ENCODE measurements around the gene MYT1.

Gene MYT1

DNA sequence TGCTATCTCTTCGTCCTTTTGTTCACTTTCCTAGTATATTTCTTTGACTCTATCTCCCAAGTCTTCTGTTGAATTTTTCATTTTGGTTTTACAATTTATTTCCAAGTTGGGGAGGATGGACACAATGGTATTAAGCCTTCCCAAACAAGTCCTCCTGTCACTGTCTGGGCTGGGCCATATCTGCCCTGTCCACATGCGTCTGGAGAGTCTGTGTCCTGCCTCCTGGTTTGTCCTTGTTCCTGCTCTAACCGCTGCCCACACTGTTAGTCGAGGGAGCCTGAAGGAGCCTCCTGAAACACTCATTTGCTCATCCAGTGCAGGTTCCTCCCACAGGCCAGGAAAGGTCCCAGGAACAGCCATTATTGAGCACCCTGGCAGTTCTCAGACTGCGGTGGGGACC, 17.1 kb downstream of the MYT1 start:
- DNase-seq (ENCODE audit: low spot score) (no peak), ATAC-seq (ENCODE audit: low read depth) (no peak)
- H3K9me3 ChIP-seq (ENCODE audit: severe bottlenecking) = no peaks in the 10 kb centered on the region
- no peak for TF ChIP-seq CTCF (IDR thresholded peaks at IDR 0.05; ENCODE audit: poor library complexity, severe bottlenecking)
- H3K4me1 ChIP-seq (ENCODE audit: insufficient read depth, poor library complexity, severe bottlenecking) = no peaks in the 10 kb centered on the region
- H3K36me3 ChIP-seq (ENCODE audit: low read depth) = no peaks in the 10 kb centered on the region
- no peak overlapping the region for H3K4me3 ChIP-seq (ENCODE audit: severe bottlenecking)
- peaks cover 17% of the 10 kb centered on the region for H3K27me3 ChIP-seq (ENCODE audit: insufficient read depth, poor library complexity, severe bottlenecking)
- H3K27ac ChIP-seq (ENCODE audit: poor library complexity, severe bottlenecking) = no peak overlapping the region

- Histone ChIP-seq H3K27ac (ENCODE audit: poor library complexity, severe bottlenecking) (no peak overlapping the region), H3K4me1 (ENCODE audit: insufficient read depth, poor library complexity, severe bottlenecking) (no peaks in the 10 kb centered on the region), H3K36me3 (ENCODE audit: low read depth) (no peaks in the 10 kb centered on the region), H3K4me3 (ENCODE audit: severe bottlenecking) (no peak overlapping the region), H3K9me3 (ENCODE audit: severe bottlenecking) (no peaks in the 10 kb centered on the region), H3K27me3 (ENCODE audit: insufficient read depth, poor library complexity, severe bottlenecking) (peaks cover 9% of the 10 kb centered on the region)
- no peak for DNase-seq (ENCODE audit: low spot score)
- TF ChIP-seq CTCF (IDR thresholded peaks at IDR 0.05; ENCODE audit: poor library complexity, severe bottlenecking) = no peak
- ATAC-seq (ENCODE audit: low read depth) = peak; percentile 20; the same call in 1 of the 3 replicates
Observed at GRCh38 chr20:64182146-64182865, 18.1 kb downstream of the MYT1 start.

- ATAC-seq (ENCODE audit: low read depth) = no peak
- no peaks in the 10 kb centered on the region for H3K9me3 ChIP-seq (ENCODE audit: severe bottlenecking)
- no peaks in the 10 kb centered on the region for H3K4me1 ChIP-seq (ENCODE audit: insufficient read depth, poor library complexity, severe bottlenecking)
- no peak for TF ChIP-seq CTCF (IDR thresholded peaks at IDR 0.05; ENCODE audit: poor library complexity, severe bottlenecking)
- no peaks in the 10 kb centered on the region for H3K36me3 ChIP-seq (ENCODE audit: low read depth)
- H3K27me3 ChIP-seq (ENCODE audit: insufficient read depth, poor library complexity, severe bottlenecking) = peaks cover 9% of the 10 kb centered on the region
- H3K27ac ChIP-seq (ENCODE audit: poor library complexity, severe bottlenecking) = no peak overlapping the region
- DNase-seq (ENCODE audit: low spot score) = no peak
- H3K4me3 ChIP-seq (ENCODE audit: severe bottlenecking) = no peak overlapping the region
Observed at GRCh38 chr20:64183313-64183712, 19.1 kb downstream of the MYT1 start.

DNA sequence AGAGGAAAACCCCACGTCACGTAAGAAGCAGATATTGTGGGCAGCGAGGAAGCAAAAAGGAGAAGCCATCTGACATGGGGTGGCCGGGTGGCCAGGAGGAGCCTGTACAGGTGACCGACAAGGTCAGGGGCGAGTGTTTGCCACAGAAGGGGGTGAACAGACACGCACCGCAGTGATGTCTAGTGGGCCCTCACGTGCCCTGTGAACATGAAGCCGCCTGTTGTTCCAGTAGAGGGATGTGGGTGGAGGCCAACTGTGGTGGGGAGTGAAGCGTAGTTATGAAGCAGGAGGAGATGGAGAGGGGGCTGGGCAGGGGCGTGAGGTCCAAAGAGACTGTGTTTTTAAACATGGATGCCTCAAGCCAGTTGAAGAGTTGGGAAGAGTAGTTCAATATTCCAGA, 20.5 kb downstream of the MYT1 start:
- ATAC-seq (ENCODE audit: low read depth) = no peak
- no peak for TF ChIP-seq CTCF (IDR thresholded peaks at IDR 0.05; ENCODE audit: poor library complexity, severe bottlenecking)
- Histone ChIP-seq H3K4me3 (ENCODE audit: severe bottlenecking) (no peak overlapping the region), H3K36me3 (ENCODE audit: low read depth) (no peaks in the 10 kb centered on the region), H3K4me1 (ENCODE audit: insufficient read depth, poor library complexity, severe bottlenecking) (peaks cover 6% of the 10 kb centered on the region), H3K9me3 (ENCODE audit: severe bottlenecking) (no peaks in the 10 kb centered on the region), H3K27ac (ENCODE audit: poor library complexity, severe bottlenecking) (no peak overlapping the region), H3K27me3 (ENCODE audit: insufficient read depth, poor library complexity, severe bottlenecking) (peaks cover 9% of the 10 kb centered on the region)
- DNase-seq (ENCODE audit: low spot score) = no peak

DNA sequence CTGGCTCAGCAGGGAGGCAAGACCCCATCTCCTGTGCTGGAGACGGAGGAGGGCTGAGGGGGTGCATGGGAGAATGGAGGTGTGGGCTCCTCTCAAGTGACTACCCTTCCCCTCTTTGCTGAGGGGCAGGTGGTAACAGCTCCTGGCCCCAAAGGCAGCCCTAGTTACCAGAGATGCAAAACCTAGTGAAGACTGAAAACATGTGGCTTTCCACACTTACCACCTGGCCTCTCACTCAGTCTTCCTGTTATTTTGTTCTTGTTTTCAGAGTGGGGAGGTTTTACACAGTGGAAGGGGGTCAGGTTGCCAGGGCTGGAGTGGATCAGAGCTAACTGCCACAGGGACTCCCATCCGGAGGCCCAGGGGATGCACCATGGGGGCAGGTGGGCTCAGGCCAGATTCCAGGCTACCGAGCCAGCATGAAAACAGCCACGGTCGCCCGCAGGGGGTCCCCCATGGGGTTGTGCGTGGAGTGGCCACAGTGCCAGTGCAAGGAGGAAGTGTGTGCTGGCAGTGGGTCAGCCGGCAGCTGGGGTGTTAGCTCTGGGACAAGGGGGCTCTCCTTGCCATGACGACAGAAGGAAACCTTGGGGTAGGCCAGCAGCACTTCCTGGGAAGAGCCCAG, 21.1 kb downstream of the MYT1 start:
- H3K9me3 ChIP-seq (ENCODE audit: severe bottlenecking) = no peaks in the 10 kb centered on the region
- peaks cover 6% of the 10 kb centered on the region for H3K4me1 ChIP-seq (ENCODE audit: insufficient read depth, poor library complexity, severe bottlenecking)
- H3K4me3 ChIP-seq (ENCODE audit: severe bottlenecking) = no peak overlapping the region
- no peak for TF ChIP-seq CTCF (IDR thresholded peaks at IDR 0.05; ENCODE audit: poor library complexity, severe bottlenecking)
- DNase-seq (ENCODE audit: low spot score) (no peak), ATAC-seq (ENCODE audit: low read depth) (no peak)
- H3K36me3 ChIP-seq (ENCODE audit: low read depth) = no peaks in the 10 kb centered on the region
- peaks cover 9% of the 10 kb centered on the region for H3K27me3 ChIP-seq (ENCODE audit: insufficient read depth, poor library complexity, severe bottlenecking)
- H3K27ac ChIP-seq (ENCODE audit: poor library complexity, severe bottlenecking) = no peak overlapping the region

Measured in RWPE2 (cell line).